ENCODE results near the gene GAK.
"Not testable (repeated sequence)": the region's sequence is repeated elsewhere in the genome, so short reads cannot be mapped to it uniquely, and the experiment has no call there.

Gene GAK

GRCh38 chr4:815464-816146 lies 116.5 kb downstream of the GAK start:
- DNase-seq (ENCODE audit: low read depth), result no peak

- DNase-seq (ENCODE audit: low read depth), result no peak
These were observed 117.7 kb downstream of the GAK start for GRCh38 chr4:814312-814850.

- no peak for DNase-seq (ENCODE audit: low read depth)
These were observed 118.2 kb downstream of the GAK start for GRCh38 chr4:813900-814299.

- no peak for DNase-seq (ENCODE audit: low read depth)
These were observed 123.1 kb downstream of the GAK start for GRCh38 chr4:808860-809570.

GRCh38 chr4:807792-808191 lies 124.3 kb downstream of the GAK start:
- DNase-seq (ENCODE audit: low read depth), result no peak

- DNase-seq (ENCODE audit: low read depth), result not testable (repeated sequence)
These were observed 125.1 kb downstream of the GAK start for GRCh38 chr4:806979-807378.

GRCh38 chr4:804804-805203 lies 127.3 kb downstream of the GAK start:
- DNase-seq (ENCODE audit: low read depth), result no peak

- DNase-seq (ENCODE audit: low read depth), result no peak
These were observed 128.2 kb downstream of the GAK start for GRCh38 chr4:803884-804283.

GRCh38 chr4:801436-802124 lies 130.5 kb downstream of the GAK start:
- DNase-seq (ENCODE audit: low read depth), result no peak

All from fibroblast of the conjunctiva (primary cell).